HepG2 (cell line): ENCODE measurements around the gene TMEM158. TPM values are rescaled to one million over a fixed set of nuclear protein-coding genes. Genes with fewer than 3 reads are reported as not detected.

Experiments used
- ATAC-seq: fragments of 200-7000 bp; cut with Tn5 transposase; 3 replicates; pipeline ENCODE4 v1.9.1; 2020; ENCODE audit warnings: mild to moderate bottlenecking, moderate library complexity
- BruUV-seq: library from RNA; stranded (reverse); fragments of 400-500 nt; replicated peaks from 2 replicates; lab custom pipeline; 2021; lab: Mats Ljungman, UMichigan
- CTCF ChIA-PET: fragments of 300-600 bp; formaldehyde crosslinking; extraction: SDS; loops from one replicate; lab custom pipeline; 2021; ENCODE audit warnings: low total read pairs, inconsistent platforms, low intra/inter-chr PET ratio; lab: Yijun Ruan, JAX
- POLR2A ChIA-PET: fragments of 350-600 bp; sonication (Branson Sonifier 250); formaldehyde crosslinking; loops from one replicate; lab custom pipeline; 2020; ENCODE audit warnings: antibody characterized with exemption, inconsistent platforms; lab: Yijun Ruan, JAX
- DNase-seq: peaks from one replicate; pipeline ENCODE4 v3.0.0-alpha.2; 2015; ENCODE audit warnings: low spot score
- FAIRE-seq: peaks from 3 replicates; lab custom pipeline; 2011; peaks lifted over from hg19 to GRCh38; lab: Jason Lieb, UNC
- H2AFZ ChIP-seq: one replicate; pipeline ENCODE4 v1.6.1; 2011; ENCODE audit warnings: low read length, inconsistent platforms
- H3K27ac ChIP-seq: fragments of 300-600 bp; 3 replicates; pipeline ENCODE4 v1.8.0; 2011; ENCODE audit warnings: mixed run types, mild to moderate bottlenecking, mixed read lengths, low read length, inconsistent platforms; ENCODE audit not compliant: insufficient read depth; ENCODE audit errors: extremely low read length
- H3K27me3 ChIP-seq, 2 experiments: fragments of 200-600 bp in 1 of 2; 2 replicates in 1 of 2; 3 replicates in 1 of 2; pipeline versions ENCODE4 v1.6.0 to v1.8.0; 2011; ENCODE audit warnings: low read length in 2 of 2, mild to moderate bottlenecking in 2 of 2, moderate library complexity in 2 of 2, inconsistent platforms in 1 of 2; ENCODE audit not compliant: insufficient read depth in 2 of 2, control insufficient read depth in 1 of 2
- H3K36me3 ChIP-seq, 2 experiments: fragments of 200-600 bp in 1 of 2; replicated peaks in 1 of 2; 2 replicates in 1 of 2; 3 replicates in 1 of 2; pipeline versions ENCODE4 v1.5.1 to v1.8.0; 2011; ENCODE audit warnings: low read length in 2 of 2, inconsistent platforms in 1 of 2; ENCODE audit not compliant: insufficient read depth in 2 of 2, control insufficient read depth in 1 of 2
- H3K4me1 ChIP-seq: 2 replicates; pipeline ENCODE4 v1.5.1; 2012; ENCODE audit warnings: low read length, inconsistent platforms; ENCODE audit not compliant: insufficient read depth
- H3K4me2 ChIP-seq: 2 replicates; pipeline ENCODE4 v1.6.0; 2011; ENCODE audit warnings: low read depth, low read length, inconsistent platforms
- H3K4me3 ChIP-seq, 3 experiments: fragments of 200-600 bp in 1 of 3; sonication (generic), shearing (Covaris generic) in 1 of 3; replicated peaks in 1 of 3; 2 replicates each; pipeline ENCODE4 v1.5.1; 2011 to 2016; ENCODE audit warnings: low read length in 3 of 3, inconsistent platforms in 2 of 3, low read depth in 2 of 3, mild to moderate bottlenecking in 2 of 3, control low read depth in 1 of 3, mixed read lengths in 1 of 3; ENCODE audit not compliant: insufficient read depth in 1 of 3
- H3K79me2 ChIP-seq: one replicate; pipeline ENCODE4 v1.6.1; 2011; ENCODE audit warnings: low read length, inconsistent platforms; ENCODE audit not compliant: insufficient read depth
- H3K9ac ChIP-seq: 2 replicates; pipeline ENCODE4 v1.6.0; 2011; ENCODE audit warnings: mild to moderate bottlenecking, low read depth, low read length, inconsistent platforms; ENCODE audit not compliant: insufficient read depth
- H3K9me3 ChIP-seq: 2 replicates; pipeline ENCODE4 v1.5.1; 2012; ENCODE audit warnings: mild to moderate bottlenecking, low read length
- H4K20me1 ChIP-seq: 2 replicates; pipeline ENCODE4 v1.6.0; 2011; ENCODE audit warnings: inconsistent platforms, mild to moderate bottlenecking, low read length, moderate library complexity; ENCODE audit not compliant: insufficient read depth
- AGO2 ChIP-seq: fragments of 200-400 bp; formaldehyde crosslinking; optimal IDR thresholded peaks from 2 replicates; pipeline ENCODE3; 2017; ENCODE audit warnings: mild to moderate bottlenecking, low read depth, low read length, moderate library complexity
- ARNT2 ChIP-seq: sonication (generic); formaldehyde crosslinking; IDR thresholded peaks from 2 replicates; pipeline ENCODE4 v1.8.0; 2022; ENCODE audit warnings: mild to moderate bottlenecking, low read depth, missing genetic modification reagents, moderate library complexity
- CHD2 ChIP-seq: IDR thresholded peaks from 2 replicates; pipeline ENCODE4 v1.6.1; 2011; ENCODE audit warnings: low read depth, low read length, improper control_type of control experiment
- ESRRA ChIP-seq: sonication (generic); formaldehyde crosslinking; IDR thresholded peaks from 2 replicates; pipeline ENCODE4 v1.5.1; 2020; ENCODE audit warnings: mild to moderate bottlenecking, low read depth, missing genetic modification reagents
- FIP1L1 ChIP-seq: fragments of 200-400 bp; formaldehyde crosslinking; IDR thresholded peaks from 2 replicates; pipeline ENCODE4 v1.6.1; 2018; ENCODE audit warnings: low read depth, mild to moderate bottlenecking, low read length, moderate library complexity, borderline replicate concordance; ENCODE audit not compliant: insufficient read depth
- HMGXB4 ChIP-seq, 2 experiments: sonication (generic) in 1 of 2; formaldehyde crosslinking in 1 of 2; IDR thresholded peaks; 2 replicates each; pipeline versions ENCODE4 v1.4.0 to v1.6.1; 2018 to 2020; ENCODE audit warnings: missing genetic modification reagents in 2 of 2, borderline replicate concordance in 1 of 2, low read depth in 1 of 2, mild to moderate bottlenecking in 1 of 2, missing biosample characterization in 1 of 2
- MATR3 ChIP-seq: sonication (generic); formaldehyde crosslinking; IDR thresholded peaks from 2 replicates; pipeline ENCODE4 v1.4.0; 2020; ENCODE audit warnings: missing genetic modification reagents
- NR1H2 ChIP-seq: sonication (generic); formaldehyde crosslinking; IDR thresholded peaks from 2 replicates; pipeline ENCODE4 v1.8.1; 2022; ENCODE audit warnings: low read depth, missing genetic modification reagents, borderline replicate concordance
- NRL ChIP-seq: sonication (generic); formaldehyde crosslinking; IDR thresholded peaks from 2 replicates; pipeline ENCODE4 v1.5.0; 2020; ENCODE audit warnings: missing genetic modification reagents, mild to moderate bottlenecking, moderate library complexity, borderline replicate concordance
- RELA ChIP-seq: sonication (generic); formaldehyde crosslinking; IDR thresholded peaks from 2 replicates; pipeline ENCODE4 v1.4.0; 2020; ENCODE audit warnings: missing genetic modification reagents
- TAF1 ChIP-seq: sonication (generic); formaldehyde crosslinking; IDR thresholded peaks from 2 replicates; pipeline ENCODE4 v1.4.0; 2020; ENCODE audit warnings: missing genetic modification reagents
- TOPORS ChIP-seq: sonication (generic); formaldehyde crosslinking; IDR thresholded peaks from 2 replicates; pipeline ENCODE4 v1.8.0; 2023; ENCODE audit warnings: mild to moderate bottlenecking, missing genetic modification reagents
- ZEB1 ChIP-seq: IDR thresholded peaks from 2 replicates; pipeline ENCODE4 v1.6.1; 2012; ENCODE audit warnings: mild to moderate bottlenecking, low read depth, inconsistent platforms; ENCODE audit not compliant: insufficient replicate concordance
- ZNF234 ChIP-seq: sonication (generic); formaldehyde crosslinking; conservative IDR thresholded peaks from 2 replicates; pipeline ENCODE4 v1.5.1; 2020; ENCODE audit warnings: mild to moderate bottlenecking, missing genetic modification reagents
- ZNF501 ChIP-seq: sonication (generic); formaldehyde crosslinking; IDR thresholded peaks from 2 replicates; pipeline ENCODE4 v1.5.1; 2020; ENCODE audit warnings: mild to moderate bottlenecking, moderate library complexity, missing genetic modification reagents
- ZNF552 ChIP-seq: sonication (generic); formaldehyde crosslinking; IDR thresholded peaks from 2 replicates; pipeline ENCODE4 v1.9.0; 2022; ENCODE audit warnings: missing genetic modification reagents, mild to moderate bottlenecking, borderline replicate concordance
- ZNF605 ChIP-seq: sonication (generic); formaldehyde crosslinking; IDR thresholded peaks from 2 replicates; pipeline ENCODE4 v1.8.0; 2022; ENCODE audit warnings: mild to moderate bottlenecking, missing genetic modification reagents
- ZNF674 ChIP-seq: sonication (generic); formaldehyde crosslinking; IDR thresholded peaks from 2 replicates; pipeline ENCODE4 v1.5.0; 2020; ENCODE audit warnings: low read depth, mild to moderate bottlenecking, missing genetic modification reagents
- ZNF775 ChIP-seq: sonication (generic); formaldehyde crosslinking; IDR thresholded peaks from 2 replicates; pipeline ENCODE4 v1.4.0; 2020; ENCODE audit warnings: missing genetic modification reagents, mild to moderate bottlenecking, moderate library complexity, borderline replicate concordance
- ZNF891 ChIP-seq: sonication (generic); formaldehyde crosslinking; IDR thresholded peaks from 2 replicates; pipeline ENCODE4 v1.5.0; 2020; ENCODE audit warnings: mild to moderate bottlenecking, missing genetic modification reagents
- WGBS: methylation state at CpG from one replicate; pipeline ENCODE4 v1.1.6; 2017; ENCODE audit warnings: low lambda C conversion rate; 5-methylcytosine and 5-hydroxymethylcytosine counted together
- in situ Hi-C: cut with HindIII; loops from 2 replicates; pipeline ENCODE4 v1.10.0; 2017; ENCODE audit warnings: low pct_unique_long_range_greater_than_20kb; ENCODE audit not compliant: extremely low pct_ligation_motif_present
- intact Hi-C: fragments of 100-400 bp; cut with micrococcal nuclease; formaldehyde crosslinking; loops from one replicate; pipeline ENCODE4 v1.10.0; 2022; ENCODE audit not compliant: unreplicated experiment
- polyA plus RNA-seq, 8 experiments: library from polyadenylated mRNA; depleted of rRNA in 3 of 8; stranded (reverse) in 7 of 8; unstranded in 1 of 8; fragments of >200 nt; fragmentation: Illumina TruSeq in 4 of 8; extraction: Trizol in 4 of 8; gene quantifications; 2 replicates each; pipeline versions ENCODE4 v1.2.1 to v1.2.3, GENCODE V29; 2011 to 2016; ENCODE audit warnings: low read depth in 4 of 8, missing spikeins in 1 of 8, mixed read lengths in 1 of 8; ENCODE audit not compliant: insufficient read depth in 1 of 8
- total RNA-seq, 5 experiments: library from RNA; depleted of rRNA; stranded (reverse); fragments of >200 nt; fragmentation: Illumina TruSeq; extraction: Trizol; gene quantifications; 2 replicates each; pipeline ENCODE4 v1.2.3, GENCODE V29; 2016; ENCODE audit warnings: low read depth in 1 of 5

TMEM158 gene
- total and polyA plus RNA-seq, 2 of the 13 experiments (the other 11 are each of a cell fraction or from before 2014, with no cell fraction given): 0.13 TPM; not detected in 1

GRCh38 chr3:45219694-45220093, 6.4 kb downstream of the TMEM158 start:
- H3K4me3 ChIP-seq: no peak overlapping the region

GRCh38 chr3:45218578-45219390, 7.3 kb downstream of the TMEM158 start:
- H3K4me1 ChIP-seq: no peaks in the 10 kb centered on the region
- FAIRE-seq (no peak), ATAC-seq (no peak), DNase-seq (no peak)
- no peak overlapping the region for H3K4me3 ChIP-seq
- no peak overlapping the region for H3K9ac ChIP-seq
- no peak overlapping the region for H3K27ac ChIP-seq
- no peak overlapping the region for H2AFZ ChIP-seq
- in situ Hi-C loops (no loop called here), intact Hi-C loops (no loop called here)
- no peaks in the 10 kb centered on the region for H3K79me2 ChIP-seq
- 21% methylated on average over 10 of the region's 11 CpGs for WGBS
- no TSS peak for BruUV-seq
- ChIA-PET CTCF (no interaction called here), POLR2A (no interaction called here)
- no peak overlapping the region for H3K4me2 ChIP-seq
- peaks cover 2 to 56% of the 10 kb centered on the region in 2 experiments for H3K27me3 ChIP-seq
- H4K20me1 ChIP-seq: no peaks in the 10 kb centered on the region
- H3K9me3 ChIP-seq: no peaks in the 10 kb centered on the region
- H3K36me3 ChIP-seq: no peaks in the 10 kb centered on the region
- TF ChIP-seq HMGXB4 (CRISPR knock-in tag; IDR thresholded peaks at IDR 0.05; ENCODE audit: borderline replicate concordance in 1 of 2, low read depth in 1 of 2): no peak
- TF ChIP-seq ZNF234 (CRISPR knock-in tag): no peak
- no peak for TF ChIP-seq FIP1L1
- TF ChIP-seq CHD2: no peak
- TF ChIP-seq RELA (CRISPR knock-in tag): no peak
- no peak for TF ChIP-seq ZEB1
- no peak for TF ChIP-seq NRL (CRISPR knock-in tag)
- no peak for TF ChIP-seq ZNF552

More at GRCh38 chr3:45219694-45220093, 6.4 kb downstream of the TMEM158 start:
- WGBS: 49% methylated on average over 5 of the region's 8 CpGs
- no peak for FAIRE-seq
- POLR2A ChIA-PET: no interaction called here
- in situ Hi-C loops: loop anchor here (5.0 to 10.0 kb wide), 2 partner anchors 278 to 445 kb away; no protein-coding TSS in a partner anchor
- no peaks in the 10 kb centered on the region for H3K36me3 ChIP-seq
- no peaks in the 10 kb centered on the region for H3K4me1 ChIP-seq
- CTCF ChIA-PET: no interaction called here
- no peak for TF ChIP-seq TOPORS (CRISPR knock-in tag)
- no peak for TF ChIP-seq ZNF605 (CRISPR knock-in tag)
- TF ChIP-seq TAF1 (CRISPR knock-in tag): no peak
- no peak for TF ChIP-seq FIP1L1
- no peak for TF ChIP-seq AGO2
- no peak for TF ChIP-seq ZNF674 (CRISPR knock-in tag)
- no peak for TF ChIP-seq MATR3 (CRISPR knock-in tag)
- no peak for TF ChIP-seq ESRRA (CRISPR knock-in tag)
- TF ChIP-seq ZNF891 (CRISPR knock-in tag): no peak
- TF ChIP-seq NR1H2 (CRISPR knock-in tag): no peak
- no peak for TF ChIP-seq ZNF775 (CRISPR knock-in tag)
- TF ChIP-seq ZNF501 (CRISPR knock-in tag): no peak
- no peak for TF ChIP-seq ARNT2
- TF ChIP-seq, all 625 proteins: peak for 0
- Histone ChIP-seq H3K4me2 (no peak overlapping the region), H2AFZ (no peak overlapping the region), H3K27ac (no peak overlapping the region), H4K20me1 (no peaks in the 10 kb centered on the region), H3K9ac (no peak overlapping the region), H3K9me3 (no peaks in the 10 kb centered on the region), H3K79me2 (no peaks in the 10 kb centered on the region), H3K27me3 (peaks cover 3 to 59% of the 10 kb centered on the region in 2 experiments; a peak in 4 of 5 replicates)
- intact Hi-C loops: no loop called here
- DNase-seq (no peak), ATAC-seq (no peak; the same call in 2 of the 3 replicates)
- BruUV-seq: no TSS peak
